Midbrain (tissue), 1 donor: ENCODE data around the gene SPN.
"Not testable (repeated sequence)": the region's sequence is repeated elsewhere in the genome, so short reads cannot be mapped to it uniquely, and the experiment has no call there.

Experiments used
- DNase-seq: peaks from one replicate; lab custom pipeline; 2025; lab: John Stamatoyannopoulos, UW

SPN gene, protein sequence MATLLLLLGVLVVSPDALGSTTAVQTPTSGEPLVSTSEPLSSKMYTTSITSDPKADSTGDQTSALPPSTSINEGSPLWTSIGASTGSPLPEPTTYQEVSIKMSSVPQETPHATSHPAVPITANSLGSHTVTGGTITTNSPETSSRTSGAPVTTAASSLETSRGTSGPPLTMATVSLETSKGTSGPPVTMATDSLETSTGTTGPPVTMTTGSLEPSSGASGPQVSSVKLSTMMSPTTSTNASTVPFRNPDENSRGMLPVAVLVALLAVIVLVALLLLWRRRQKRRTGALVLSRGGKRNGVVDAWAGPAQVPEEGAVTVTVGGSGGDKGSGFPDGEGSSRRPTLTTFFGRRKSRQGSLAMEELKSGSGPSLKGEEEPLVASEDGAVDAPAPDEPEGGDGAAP

DNA sequence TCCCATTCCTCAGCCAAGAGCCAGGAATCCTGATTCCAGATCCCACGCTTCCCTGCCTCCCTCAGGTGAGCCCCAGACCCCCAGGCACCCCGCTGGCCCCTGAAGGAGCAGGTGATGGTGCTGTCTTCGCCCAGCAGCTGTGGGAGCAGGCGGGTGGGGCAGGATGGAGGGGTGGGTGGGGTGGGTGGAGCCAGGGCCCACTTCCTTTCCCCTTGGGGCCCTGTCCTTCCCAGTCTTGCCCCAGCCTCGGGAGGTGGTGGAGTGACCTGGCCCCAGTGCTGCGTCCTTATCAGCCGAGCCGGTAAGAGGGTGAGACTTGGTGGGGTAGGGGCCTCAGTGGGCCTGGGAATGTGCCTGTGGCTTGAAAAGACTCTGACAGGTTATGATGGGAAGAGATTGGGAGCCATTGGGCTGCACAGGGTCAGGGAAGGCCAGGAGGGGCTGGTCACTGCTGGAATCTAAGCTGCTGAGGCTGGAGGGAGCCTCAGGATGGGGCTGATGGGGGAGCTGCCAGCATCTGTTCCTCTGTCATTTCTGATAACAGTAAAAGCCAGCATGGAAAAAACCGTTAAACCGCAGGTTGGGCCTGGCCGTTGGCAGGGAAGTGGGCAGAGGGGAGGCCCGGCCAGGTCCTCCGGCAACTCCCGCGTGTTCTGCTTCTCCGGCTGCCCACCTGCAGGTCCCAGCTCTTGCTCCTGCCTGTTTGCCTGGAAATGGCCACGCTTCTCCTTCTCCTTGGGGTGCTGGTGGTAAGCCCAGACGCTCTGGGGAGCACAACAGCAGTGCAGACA is at the start of gene SPN:
TSS of gene SPN (plus strand) at position 232 of the 791 bp plus-strand sequence. CDS start at position 714, 482 bp downstream.
- DNase-seq = no peak

DNA sequence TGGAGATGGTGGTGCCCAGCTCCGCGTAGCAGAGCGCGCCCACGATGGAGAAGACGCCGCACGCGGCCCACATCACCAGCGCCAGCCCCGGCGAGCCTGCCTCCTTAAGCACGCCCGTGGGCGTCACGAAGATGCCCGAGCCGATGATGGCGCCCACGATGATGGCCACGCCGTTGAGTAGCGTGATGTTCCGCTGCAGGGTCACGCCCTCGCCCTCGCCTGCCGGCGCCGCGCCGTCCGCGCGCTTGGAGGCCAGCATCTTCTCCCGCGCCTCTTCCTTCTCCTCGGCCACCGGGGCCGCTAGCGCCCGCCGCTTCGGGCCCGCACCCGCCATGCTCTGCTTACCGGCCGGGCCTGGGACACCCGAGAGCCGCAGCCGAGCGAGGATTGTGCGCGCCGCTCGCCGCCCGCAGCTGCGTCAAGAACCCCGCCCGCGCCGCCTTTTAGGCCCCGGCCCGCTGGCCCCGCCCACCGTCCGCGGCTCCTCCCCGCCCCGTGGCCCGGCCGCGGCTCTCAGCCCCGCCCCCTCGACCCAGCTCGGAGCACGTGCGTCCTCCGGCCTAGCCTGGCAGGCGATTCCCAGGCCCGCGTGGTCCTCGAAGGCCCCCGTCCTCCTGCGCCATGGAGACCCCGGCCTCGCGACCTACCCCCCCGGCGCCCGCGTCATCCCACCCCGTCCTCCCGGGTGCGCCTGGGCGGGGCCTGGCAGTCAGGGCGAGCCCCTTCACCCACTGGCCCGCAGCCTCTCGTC is 49.6 kb upstream of the SPN start:
- DNase-seq = peak; percentile 81

DNA sequence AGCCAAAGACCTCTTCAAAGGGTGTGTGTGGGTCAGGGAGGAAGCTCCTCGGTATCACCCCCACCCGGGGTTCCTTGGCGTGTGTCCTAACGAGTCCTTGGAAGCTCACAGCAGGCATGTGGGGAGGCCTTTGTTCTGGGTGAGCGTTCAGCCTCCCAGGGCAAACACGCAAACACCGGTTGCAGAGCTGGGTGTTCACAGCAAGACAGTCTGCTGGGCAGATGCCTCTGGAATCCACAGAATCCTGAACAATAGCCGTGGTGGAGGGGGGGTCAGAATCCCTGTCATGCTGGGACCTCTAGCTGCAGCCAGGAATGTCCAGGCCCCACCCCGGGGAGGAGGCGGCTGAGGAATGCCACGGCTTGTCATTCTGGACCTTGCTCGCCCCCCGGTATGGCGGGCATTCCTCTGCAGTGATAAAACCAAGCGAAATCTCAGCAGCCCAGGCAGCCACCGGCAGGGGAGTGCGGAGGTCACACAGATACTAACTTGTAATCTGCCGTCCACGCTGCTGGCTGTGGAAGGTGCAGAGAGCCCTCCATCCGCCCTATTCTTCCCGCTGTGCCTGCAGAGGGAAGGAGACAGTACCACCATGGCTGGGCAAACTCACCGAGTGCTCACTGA is 48.2 kb upstream of the SPN start:
- not testable (repeated sequence) for DNase-seq

DNA sequence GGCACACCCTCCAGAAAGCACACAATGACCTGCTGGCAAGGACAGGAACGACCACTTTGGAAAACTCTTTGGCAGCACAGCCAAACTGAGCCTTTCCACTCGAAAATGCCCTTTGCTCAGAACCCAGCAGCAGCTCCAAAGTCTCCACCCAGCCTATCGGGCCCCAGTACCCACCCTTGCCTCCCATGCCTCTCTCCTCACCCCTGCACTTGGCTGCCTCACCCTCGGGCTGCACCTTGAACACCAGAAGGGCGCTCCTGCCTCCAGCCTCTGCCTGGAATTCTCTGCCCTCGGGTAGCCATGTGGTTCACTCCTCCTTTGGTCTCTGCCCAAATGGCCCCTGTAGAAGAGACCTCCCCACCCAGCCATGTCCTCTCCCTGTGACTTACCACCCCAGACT is 46.9 kb upstream of the SPN start:
- DNase-seq = not testable (repeated sequence)

DNA sequence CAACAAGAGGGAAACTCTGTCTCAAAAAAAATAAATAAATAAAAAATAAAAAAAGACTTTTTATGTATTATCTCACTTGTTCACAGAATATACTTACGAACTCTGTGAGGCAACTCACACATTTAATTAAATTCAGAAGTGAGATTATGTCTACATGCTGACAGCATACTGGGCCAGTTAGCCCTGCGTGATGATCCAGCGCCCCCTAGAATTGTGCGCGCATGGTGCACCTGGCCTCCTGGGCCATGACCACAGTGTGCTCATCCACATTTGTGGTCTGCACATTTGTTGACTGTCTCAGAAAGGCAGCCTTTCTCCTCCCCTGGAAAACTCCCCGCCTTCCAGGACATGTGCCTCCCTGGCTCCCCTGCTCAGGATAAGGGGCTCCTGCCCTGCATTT is 42.5 kb upstream of the SPN start:
- DNase-seq = not testable (repeated sequence)

DNA sequence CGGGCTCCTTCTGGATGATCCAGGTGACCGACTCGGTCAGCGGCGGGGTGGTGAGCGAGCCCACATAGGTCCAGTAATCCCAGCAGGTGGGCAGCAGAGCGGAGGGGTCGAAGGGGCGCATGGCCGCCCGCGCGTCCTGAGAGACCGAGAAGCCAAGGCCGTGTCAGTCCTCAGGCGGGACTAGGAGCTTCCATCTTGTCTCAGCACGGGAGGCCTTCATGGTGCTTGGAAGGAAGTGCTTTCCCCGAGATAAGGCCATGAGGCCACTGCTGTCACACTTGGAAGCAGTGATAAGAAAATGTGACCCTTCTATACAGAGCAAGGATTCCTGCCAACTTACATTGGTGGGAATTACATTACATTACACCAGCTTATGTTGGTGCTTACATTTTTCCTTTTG is 40.3 kb upstream of the SPN start:
- DNase-seq = not testable (repeated sequence)

DNA sequence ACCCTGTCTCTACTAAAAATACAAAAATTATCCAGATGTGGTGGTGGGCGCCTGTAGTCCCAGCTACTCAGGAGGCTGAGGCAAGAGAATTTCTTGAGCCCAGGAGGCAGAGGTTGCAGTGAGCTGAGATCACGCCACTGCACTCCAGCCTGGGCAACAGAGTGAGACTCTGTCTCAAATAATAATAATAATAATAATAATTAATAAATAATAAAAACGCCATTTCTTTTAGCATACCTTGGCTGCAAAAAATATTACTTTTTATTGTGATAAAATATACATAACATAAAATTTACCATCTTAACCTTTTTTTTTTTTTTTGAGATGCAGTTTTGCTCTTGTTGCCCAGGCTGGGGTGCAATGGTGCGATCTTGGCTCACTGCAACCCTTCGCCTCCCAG is 39.8 kb upstream of the SPN start:
- DNase-seq = not testable (repeated sequence)

DNA sequence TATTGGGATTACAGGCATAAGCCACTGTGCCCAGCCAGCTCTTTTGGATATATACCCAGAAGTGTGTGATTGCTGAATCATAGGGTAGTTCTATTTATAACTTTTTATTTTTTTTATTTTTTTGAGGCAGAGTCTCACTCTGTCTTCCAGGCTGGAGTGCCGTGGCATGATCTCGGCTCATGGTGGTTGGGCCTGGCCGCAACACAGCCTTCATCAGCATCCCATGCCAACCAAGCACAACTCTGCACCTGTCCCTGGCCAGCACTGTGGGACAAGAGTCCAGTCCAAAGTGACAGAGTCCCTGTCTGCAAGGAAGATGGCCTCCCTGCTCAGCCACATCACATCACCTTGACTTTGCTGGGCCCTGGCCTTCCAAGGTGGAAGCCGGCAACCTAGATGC is 37.9 kb upstream of the SPN start:
- not testable (repeated sequence) for DNase-seq

DNA sequence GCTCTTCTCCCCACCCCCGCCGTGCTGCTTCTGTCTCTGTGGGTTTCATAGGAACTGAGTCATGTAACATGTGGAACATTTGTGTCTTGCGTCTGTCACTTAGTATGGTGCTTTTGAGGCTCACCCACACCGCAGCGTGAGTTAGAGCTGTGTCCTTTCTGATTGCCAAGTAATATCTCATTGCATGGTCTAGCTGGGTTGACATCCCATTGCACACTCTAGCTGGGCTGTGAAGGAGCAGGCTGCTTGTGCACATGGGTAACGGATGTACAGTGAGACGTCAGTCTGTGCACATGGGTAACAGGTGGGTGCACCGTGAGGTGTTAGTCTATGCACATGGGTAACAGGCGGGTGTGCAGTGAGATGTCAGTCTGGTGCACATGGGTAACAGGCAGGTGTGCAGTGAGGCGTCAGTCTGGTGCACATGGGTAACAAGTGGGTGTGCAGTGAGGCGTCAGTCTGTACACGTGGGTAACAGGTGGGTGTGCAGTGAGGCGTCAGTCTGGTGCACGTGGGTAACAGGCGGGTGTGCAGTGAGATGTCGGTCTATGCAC is 36.2 kb upstream of the SPN start:
- DNase-seq = not testable (repeated sequence)

DNA sequence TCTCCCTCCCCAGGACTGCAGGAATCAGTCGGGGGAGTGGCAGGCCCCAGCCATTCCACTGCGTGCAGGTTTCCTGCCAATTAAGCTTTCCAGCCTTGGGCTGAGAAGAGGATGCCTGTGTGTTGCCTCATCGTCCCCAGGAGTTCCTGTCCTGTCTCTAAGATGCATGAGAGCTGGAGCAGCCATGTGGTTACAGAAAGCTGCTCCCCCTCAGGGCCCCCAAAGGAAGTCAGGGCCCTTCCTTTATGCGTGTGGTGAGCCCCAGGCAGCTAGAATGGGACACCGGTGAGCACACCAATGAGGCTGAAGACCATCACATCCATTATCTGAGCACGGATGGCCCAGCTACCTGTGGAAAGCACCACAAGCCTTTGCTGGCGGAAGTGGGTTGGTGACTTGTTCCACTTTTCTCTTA is 35.4 kb upstream of the SPN start:
- DNase-seq = not testable (repeated sequence)

DNA sequence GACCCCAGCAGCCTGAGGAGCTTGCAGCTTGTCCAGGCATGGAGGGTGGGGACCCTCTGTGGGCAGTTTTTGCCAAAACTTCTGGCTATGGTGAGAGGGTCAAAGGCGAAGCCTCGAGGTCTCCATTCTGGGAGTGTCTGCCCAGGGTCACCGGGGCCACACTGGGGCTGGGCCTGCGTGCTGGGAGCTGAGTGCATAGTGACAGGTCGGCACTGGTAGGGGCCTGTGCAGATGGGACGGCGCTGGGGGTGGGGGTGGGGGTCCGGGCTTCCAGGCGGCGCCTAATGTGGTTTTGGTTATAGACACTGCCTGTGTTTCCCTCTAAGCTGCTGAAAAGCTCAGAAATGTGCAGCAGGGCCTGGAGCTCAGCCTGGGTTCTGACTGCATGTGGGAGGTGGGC is 34.3 kb upstream of the SPN start:
- not testable (repeated sequence) for DNase-seq

DNA sequence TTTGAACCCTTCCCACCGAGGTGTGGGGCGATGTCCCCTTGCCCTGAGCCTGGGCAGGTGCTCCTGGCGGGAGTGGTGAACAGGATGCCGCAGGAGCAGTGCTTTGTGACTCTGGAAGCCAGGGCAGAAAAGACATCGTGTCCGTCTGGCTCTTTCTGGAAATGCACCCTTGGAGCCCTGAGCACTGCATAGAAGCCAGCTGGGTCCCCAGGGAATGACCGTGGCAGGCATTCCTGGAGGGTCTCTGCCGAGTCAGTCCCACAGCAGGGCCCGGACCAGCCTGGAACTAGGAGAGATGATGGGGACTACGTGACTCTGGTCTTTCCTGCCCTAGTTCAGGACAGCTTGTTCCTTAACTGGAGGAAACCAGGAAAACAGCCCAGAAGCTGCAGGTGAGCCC is 33.7 kb upstream of the SPN start:
- not testable (repeated sequence) for DNase-seq

DNA sequence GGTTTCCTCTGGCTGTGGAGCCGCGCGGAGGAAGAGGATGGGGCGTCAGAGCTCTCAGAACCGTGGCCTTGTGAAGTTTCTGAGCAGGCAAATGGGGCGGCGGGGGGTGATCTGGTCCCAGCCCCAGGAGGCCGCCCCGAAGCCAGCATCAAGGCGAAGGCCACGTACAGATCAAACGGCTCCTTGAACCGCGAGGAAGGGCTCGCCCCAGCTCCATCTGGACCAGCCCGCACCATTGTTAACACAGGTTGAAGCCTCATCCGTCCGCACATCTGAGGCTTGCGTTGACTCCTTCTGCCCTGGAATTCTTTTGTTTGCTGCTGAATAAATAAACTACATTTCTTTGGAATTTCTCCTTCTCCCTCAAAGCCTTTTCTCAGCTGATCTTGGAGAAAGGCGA is 31.4 kb upstream of the SPN start:
- DNase-seq = not testable (repeated sequence)

DNA sequence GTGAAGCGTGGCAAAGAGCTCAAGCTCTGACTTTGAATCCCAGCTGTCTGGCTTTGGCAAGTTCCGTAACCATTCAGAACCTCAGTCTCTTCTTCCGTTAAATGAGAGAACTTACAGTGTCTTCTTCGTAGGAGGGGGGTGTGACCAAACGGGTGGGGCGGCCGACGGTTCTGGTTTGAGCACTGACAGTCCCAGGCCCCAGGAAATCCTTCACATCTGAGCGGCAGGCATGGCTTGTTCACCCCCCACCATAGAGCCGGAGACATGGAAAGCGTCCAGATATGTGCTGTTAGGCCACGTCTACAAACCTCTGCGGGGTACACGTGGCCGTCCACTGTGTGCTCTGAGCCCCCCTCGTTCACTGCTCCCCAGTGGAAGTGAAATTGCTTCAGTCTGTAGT is 27.1 kb upstream of the SPN start:
- DNase-seq = not testable (repeated sequence)

DNA sequence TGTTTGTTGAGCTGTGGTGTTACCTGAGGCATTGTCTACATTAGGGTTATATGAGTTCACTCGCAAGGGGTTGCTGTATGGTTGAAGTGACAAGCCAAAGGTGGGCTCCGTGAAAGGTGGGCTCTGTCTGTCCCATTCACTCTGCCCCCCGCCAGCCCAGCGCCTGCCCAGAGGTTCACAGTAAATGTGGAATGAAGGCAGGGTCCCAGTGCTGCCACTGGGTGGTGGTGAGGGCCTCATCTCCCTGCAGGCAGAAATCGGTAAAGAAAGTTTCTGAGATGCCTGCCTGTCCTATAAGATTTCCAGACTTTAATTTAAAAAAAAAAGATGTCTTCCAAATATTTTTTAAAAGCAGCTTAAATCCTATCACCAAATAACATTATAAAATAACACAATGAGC is 26.7 kb upstream of the SPN start:
- not testable (repeated sequence) for DNase-seq

DNA sequence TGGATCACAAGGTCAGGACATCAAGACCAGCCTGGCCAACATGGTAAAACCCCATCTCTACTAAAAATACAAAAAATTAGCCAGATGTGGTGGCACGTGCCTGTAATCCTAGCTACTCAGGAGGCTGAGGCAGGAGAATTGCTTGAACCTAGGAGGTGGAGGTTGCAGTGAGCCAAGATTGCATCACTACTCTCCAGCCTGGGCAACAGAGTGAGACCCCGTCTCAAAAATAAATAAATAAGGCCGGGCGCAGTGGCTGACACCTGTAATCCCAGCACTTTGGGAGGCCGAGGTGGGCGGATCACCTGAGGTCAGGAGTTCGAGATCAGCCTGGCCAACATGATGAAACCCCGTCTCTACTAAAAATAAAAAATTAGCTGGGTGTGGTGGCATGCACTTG is 24.3 kb upstream of the SPN start:
- DNase-seq = not testable (repeated sequence)

DNA sequence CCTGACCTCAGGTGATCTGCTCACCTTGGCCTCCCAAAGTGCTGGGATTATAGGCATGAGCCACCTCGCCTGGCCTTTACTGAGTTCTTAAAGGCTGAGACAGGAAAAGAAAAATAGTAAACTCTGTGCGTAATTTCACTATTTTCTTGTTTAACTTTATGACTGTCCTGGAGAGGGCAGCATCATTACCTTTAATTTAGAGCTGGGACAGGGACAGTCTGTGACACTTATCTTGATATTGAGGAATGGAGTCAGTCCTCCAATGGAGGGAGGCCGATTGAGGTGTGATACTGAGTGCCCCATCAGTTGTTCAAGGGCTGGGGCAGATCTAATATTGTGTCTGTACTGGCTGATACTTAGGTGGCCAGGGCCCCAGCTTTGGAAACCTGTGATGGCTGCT is 21.5 kb upstream of the SPN start:
- DNase-seq = no peak

DNA sequence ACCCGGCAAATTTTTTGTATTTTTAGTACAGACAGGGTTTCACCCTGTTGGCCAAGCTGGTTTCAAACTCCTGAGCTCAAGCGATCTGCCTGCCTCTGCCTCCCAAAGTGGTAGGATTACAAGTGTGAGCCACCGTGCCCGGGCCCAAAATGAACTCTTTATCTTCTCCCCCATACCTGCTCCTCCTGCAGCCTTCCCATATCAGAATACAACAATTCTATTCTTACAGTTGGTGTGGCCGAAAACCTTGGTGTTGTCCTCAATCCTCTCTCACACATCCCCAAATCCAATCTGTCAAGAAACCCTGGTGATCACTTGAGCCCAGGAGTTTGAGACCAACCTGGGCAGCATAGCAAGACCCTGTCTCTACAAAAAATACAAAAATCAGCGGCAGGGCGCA is 19.5 kb upstream of the SPN start:
- DNase-seq = no peak

DNA sequence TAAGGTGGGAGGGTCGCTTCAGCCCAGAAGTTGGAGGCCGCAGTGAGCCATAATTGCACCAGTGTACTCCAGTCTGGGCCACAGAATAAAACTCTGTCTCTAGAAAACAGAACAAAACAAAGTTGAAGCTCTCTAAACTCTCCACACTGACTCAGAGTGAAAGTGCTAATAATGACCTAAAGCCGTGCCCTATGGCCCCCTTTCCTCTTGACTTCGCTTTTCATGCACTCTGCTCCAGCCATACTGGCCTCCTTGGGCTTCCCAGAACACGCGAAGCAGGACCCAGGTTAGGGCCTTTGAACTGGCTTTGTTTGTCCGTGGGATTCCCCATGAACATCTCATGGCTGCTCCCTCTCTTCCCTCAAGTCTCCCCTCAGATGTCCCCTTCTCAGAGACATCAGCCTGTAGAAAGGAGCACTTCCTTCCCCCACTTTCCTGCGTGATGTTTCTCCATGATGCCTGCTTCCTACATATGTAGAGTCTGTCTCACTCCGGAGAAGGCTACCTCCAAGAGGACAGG is 18.6 kb upstream of the SPN start:
- no peak for DNase-seq

DNA sequence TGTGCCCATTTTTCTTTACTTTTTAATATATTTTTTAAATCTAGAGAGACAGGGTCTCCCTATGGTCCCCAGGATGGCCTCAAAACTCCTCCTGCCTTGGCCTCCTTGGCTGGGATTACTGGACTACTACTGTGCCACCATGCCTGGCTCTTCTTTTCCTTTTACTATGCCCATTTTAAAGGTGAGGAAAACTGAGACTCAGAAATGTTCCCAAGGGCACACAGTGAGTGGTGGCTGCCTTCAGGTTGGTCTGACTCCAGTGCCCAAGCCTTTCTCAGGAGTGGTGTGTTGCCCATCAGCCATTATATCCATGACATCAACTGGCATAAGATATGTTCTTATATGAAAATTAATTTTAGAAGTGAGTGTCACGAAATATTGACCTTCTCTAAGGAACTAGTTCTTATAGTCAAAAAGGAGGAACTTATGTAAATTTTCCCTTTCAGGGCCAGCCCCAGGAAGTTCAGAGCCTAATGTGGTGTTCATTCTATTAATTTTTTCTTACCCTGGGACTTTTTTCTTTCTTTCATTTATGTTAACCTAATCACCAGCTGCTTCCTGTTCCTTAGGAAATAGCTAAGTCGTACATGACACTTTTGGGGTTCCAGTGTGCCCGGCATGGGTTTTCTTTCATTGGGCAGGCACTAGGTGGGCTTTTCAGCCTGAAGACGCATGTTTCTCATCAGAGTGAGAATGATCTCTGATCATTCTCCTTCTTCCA is 17.9 kb upstream of the SPN start:
- no peak for DNase-seq
